OCI-LY7 (cell line): ENCODE measurements around the gene FBXO17. TPM values are rescaled to one million over a fixed set of nuclear protein-coding genes. Genes with fewer than 3 reads are reported as not detected.

Source experiments
- BruUV-seq: library from RNA; stranded (reverse); fragments of 400-500 nt; replicated peaks from 2 replicates; lab custom pipeline; 2021; lab: Mats Ljungman, UMichigan
- CTCF ChIA-PET: fragments of 300-600 bp; sonication (Branson Sonifier 250); formaldehyde crosslinking; loops from one replicate; lab custom pipeline; 2022; ENCODE audit warnings: antibody characterized with exemption; ENCODE audit not compliant: unreplicated experiment; lab: Charles Lee
- POLR2A ChIA-PET: fragments of 300-600 bp; sonication (Branson Sonifier 250); formaldehyde crosslinking; loops from one replicate; lab custom pipeline; 2022; ENCODE audit warnings: antibody characterized with exemption; lab: Charles Lee
- DNase-seq: peaks from one replicate; pipeline ENCODE4 v3.0.0-alpha.2; 2015; ENCODE audit warnings: low spot score
- H2AFZ ChIP-seq: fragments of 200-600 bp; sonication (generic), shearing (Covaris generic); 2 replicates; pipeline ENCODE4 v1.6.1; 2014; ENCODE audit warnings: mild to moderate bottlenecking, antibody characterized with exemption, low read length, moderate library complexity
- H3K27ac ChIP-seq: fragments of 200-600 bp; sonication (generic); 2 replicates; pipeline ENCODE4 v1.5.1; 2014; ENCODE audit warnings: mixed run types, low read depth, mild to moderate bottlenecking, moderate library complexity, low read length, inconsistent platforms; ENCODE audit not compliant: poor library complexity, severe bottlenecking
- H3K36me3 ChIP-seq: fragments of 200-600 bp; sonication (generic); 2 replicates; pipeline ENCODE4 v1.6.1; 2014; ENCODE audit warnings: mild to moderate bottlenecking, antibody characterized with exemption, low read length, moderate library complexity, mixed read lengths; ENCODE audit not compliant: insufficient read depth
- H3K4me1 ChIP-seq: fragments of 200-600 bp; sonication (generic); 2 replicates; pipeline ENCODE4 v1.5.1; 2014; ENCODE audit warnings: mild to moderate bottlenecking, low read length; ENCODE audit not compliant: insufficient read depth, poor library complexity, severe bottlenecking
- H3K4me2 ChIP-seq: fragments of 200-600 bp; sonication (generic); 2 replicates; pipeline ENCODE4 v1.6.1; 2014; ENCODE audit warnings: mild to moderate bottlenecking, low read length
- H3K4me3 ChIP-seq: fragments of 200-600 bp; sonication (generic); 2 replicates; pipeline ENCODE4 v1.5.1; 2014; ENCODE audit warnings: mild to moderate bottlenecking, low read depth, low read length; ENCODE audit not compliant: poor library complexity, severe bottlenecking
- H3K79me2 ChIP-seq: fragments of 200-600 bp; sonication (generic); 2 replicates; pipeline ENCODE4 v1.6.1; 2016; ENCODE audit warnings: low read depth, mild to moderate bottlenecking, low read length, moderate library complexity, mixed read lengths; ENCODE audit not compliant: insufficient read depth
- H3K9me2 ChIP-seq: fragments of 200-600 bp; sonication (generic); 2 replicates; pipeline ENCODE4 v1.6.1; 2016; ENCODE audit warnings: mild to moderate bottlenecking, low read length, mixed read lengths; ENCODE audit not compliant: insufficient read depth
- H3K9me3 ChIP-seq: fragments of 200-600 bp; sonication (generic); 2 replicates; pipeline ENCODE4 v1.6.1; 2014; ENCODE audit warnings: mild to moderate bottlenecking, mixed run types, low read length, mixed read lengths
- H4K20me1 ChIP-seq: fragments of 200-600 bp; sonication (generic); 2 replicates; pipeline ENCODE4 v1.6.1; 2014; ENCODE audit warnings: mild to moderate bottlenecking, antibody characterized with exemption, low read length, moderate library complexity, mixed read lengths; ENCODE audit not compliant: insufficient read depth
- CTCF ChIP-seq: fragments of 200-600 bp; sonication (generic); conservative IDR thresholded peaks from 2 replicates; pipeline ENCODE4 v1.5.1; 2014; ENCODE audit warnings: mild to moderate bottlenecking, antibody characterized with exemption, low read length, moderate library complexity, mixed read lengths
- EZH2phosphoT487 ChIP-seq: fragments of 200-600 bp; sonication (generic); IDR thresholded peaks from 2 replicates; pipeline ENCODE4 v1.6.1; 2018; ENCODE audit warnings: low read depth, borderline replicate concordance, mild to moderate bottlenecking, mixed run types, antibody characterized with exemption, low read length, moderate library complexity, mixed read lengths
- intact Hi-C: fragments of 100-400 bp; cut with micrococcal nuclease; formaldehyde crosslinking; loops from one replicate; pipeline ENCODE4 v1.10.0; 2022; ENCODE audit not compliant: unreplicated experiment
- total RNA-seq, 2 experiments: library from RNA; depleted of rRNA in 1 of 2; stranded (reverse); fragments of >200 nt in 1 of 2; shearing (Covaris generic) in 1 of 2; gene quantifications; 2 replicates each; pipeline ENCODE4 v1.2.3, GENCODE V29; 2014 to 2022

The FBXO17 gene
- total RNA-seq, 2 experiments from 2014 or later: not detected

GRCh38 chr19:39021063-39021462 lies 45.5 kb upstream of the FBXO17 start:
- POLR2A ChIA-PET: interaction anchor here (0.6 kb wide), 1 partner anchor 467 kb away, joined by 3 read pairs; no protein-coding TSS in a partner anchor
- no peak for DNase-seq

DNA sequence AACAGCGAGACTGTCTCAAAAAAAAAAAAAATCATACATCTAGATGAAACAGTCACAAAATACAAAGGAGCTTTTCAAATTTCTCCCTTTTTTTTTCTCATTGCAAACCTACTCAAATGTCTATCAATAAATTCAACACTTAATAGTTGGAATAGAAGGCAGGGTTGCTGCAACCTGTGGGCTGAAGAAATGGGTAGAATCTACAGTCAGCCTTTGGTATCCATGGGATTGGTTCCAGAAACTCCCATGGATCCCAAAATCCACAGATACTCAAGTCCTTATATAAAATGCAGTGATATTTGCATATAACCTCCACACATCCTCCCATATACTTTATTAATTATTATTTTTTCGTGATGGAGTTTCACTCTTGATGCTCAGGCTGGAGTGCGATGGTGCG lies 42.1 kb upstream of the FBXO17 start:
- no peak for TF ChIP-seq EZH2phosphoT487
- no peak for TF ChIP-seq CTCF
- Histone ChIP-seq H3K79me2 (no peaks in the 10 kb centered on the region), H2AFZ (no peak overlapping the region), H3K36me3 (no peaks in the 10 kb centered on the region), H4K20me1 (no peaks in the 10 kb centered on the region), H3K4me2 (no peak overlapping the region), H3K4me3 (no peak overlapping the region), H3K27ac (no peak overlapping the region), H3K9me2 (no peaks in the 10 kb centered on the region), H3K4me1 (no peaks in the 10 kb centered on the region), H3K9me3 (no peaks in the 10 kb centered on the region)
- no peak for DNase-seq
- CTCF ChIA-PET: no interaction called here
- POLR2A ChIA-PET: no interaction called here
- intact Hi-C loops: no loop called here
- BruUV-seq: no TSS peak

More at GRCh38 chr19:39021063-39021462, 45.5 kb upstream of the FBXO17 start:
- no peaks in the 10 kb centered on the region for H3K4me1 ChIP-seq
- intact Hi-C loops: no loop called here
- H3K9me2 ChIP-seq: no peaks in the 10 kb centered on the region
- no TSS peak for BruUV-seq
- no peaks in the 10 kb centered on the region for H3K36me3 ChIP-seq
- H3K4me2 ChIP-seq: no peak overlapping the region
- no peaks in the 10 kb centered on the region for H3K79me2 ChIP-seq
- no peaks in the 10 kb centered on the region for H3K9me3 ChIP-seq
- CTCF ChIA-PET: no interaction called here
- no peak overlapping the region for H3K4me3 ChIP-seq
- no peaks in the 10 kb centered on the region for H4K20me1 ChIP-seq
- TF ChIP-seq EZH2phosphoT487: no peak
- TF ChIP-seq CTCF: no peak
- H2AFZ ChIP-seq: no peak overlapping the region
- no peak overlapping the region for H3K27ac ChIP-seq

DNA sequence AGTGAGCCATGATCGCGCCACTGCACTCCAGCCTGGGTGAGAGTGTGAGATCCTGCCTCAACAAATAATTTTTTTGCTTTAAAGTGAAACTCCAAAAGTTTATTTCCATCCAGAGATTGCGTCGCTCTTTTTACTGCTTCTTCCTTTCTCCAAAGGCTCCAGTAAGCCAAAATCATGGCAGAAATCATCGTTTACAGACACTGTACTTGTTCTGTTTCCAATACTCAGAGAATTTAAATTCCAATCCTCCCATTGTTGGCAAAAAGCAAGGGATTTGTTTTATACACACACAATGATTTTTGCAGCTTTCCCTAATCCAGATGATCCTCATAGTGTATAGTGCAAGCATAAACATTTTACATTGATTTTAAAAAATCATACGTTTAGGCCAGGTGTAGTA lies 41.5 kb upstream of the FBXO17 start:
- Histone ChIP-seq H3K79me2 (no peaks in the 10 kb centered on the region), H3K4me3 (no peak overlapping the region), H3K36me3 (no peaks in the 10 kb centered on the region), H3K9me3 (no peaks in the 10 kb centered on the region), H2AFZ (no peak overlapping the region), H3K4me1 (no peaks in the 10 kb centered on the region), H3K9me2 (no peaks in the 10 kb centered on the region), H4K20me1 (no peaks in the 10 kb centered on the region), H3K4me2 (no peak overlapping the region), H3K27ac (no peak overlapping the region)
- ChIA-PET CTCF (no interaction called here), POLR2A (interaction anchor here (0.7 kb wide), 1 partner anchor 105 kb away, joined by 5 read pairs; the partner anchor contains the start of gene CCER2)
- no peak for DNase-seq
- TF ChIP-seq CTCF (no peak), EZH2phosphoT487 (no peak)
- BruUV-seq: no TSS peak
- intact Hi-C loops: no loop called here
